Epithelial cell of umbilical artery (primary cell): ENCODE results near the gene NOL8. TPM values are rescaled to one million over a fixed set of nuclear protein-coding genes. Genes with fewer than 3 reads are reported as not detected.

Experiments
- total RNA-seq: library from RNA; depleted of rRNA; stranded (reverse); fragments of >200 nt; gene quantifications from 2 replicates; pipeline ENCODE4 v1.2.3, GENCODE V29; 2014

Gene NOL8
- 19.5 and 34.5 TPM in 2 replicates for total RNA-seq

GRCh38 chr9:92325269-92325990 lies at the start of gene NOL8, which contains the start of gene CENPP:
NOL8 (minus strand) TSS chr9:92325350; CDS start chr9:92324161, 1,189 bp downstream.
CENPP (plus strand) TSS chr9:92325953.

GRCh38 chr9:92293452-92294296 lies 31.5 kb downstream of the NOL8 start, which contains the start of gene IARS1:
IARS1 (minus strand) TSS chr9:92293697; CDS start chr9:92289419, 4,278 bp downstream.

Other genes starting within 250 kb of the NOL8 start
- gene SPTLC1, start 209.9 kb downstream of the NOL8 start, total RNA-seq, result 98.1 and 107 TPM in 2 replicates
- gene IARS1, start 31.7 kb downstream of the NOL8 start, total RNA-seq, result 201 and 253 TPM in 2 replicates
- gene CENPP, start 603 bp upstream of the NOL8 start, total RNA-seq, result 2.6 and 4.7 TPM in 2 replicates
- gene OGN, start 79.2 kb upstream of the NOL8 start, total RNA-seq, result not detected in 2 replicates
- not detected in 2 replicates for gene OMD, start 99.1 kb upstream of the NOL8 start, total RNA-seq
- not detected in 2 replicates for gene ASPN, start 157.2 kb upstream of the NOL8 start, total RNA-seq
- 0.32 TPM in 1 of 2 replicates, not detected in the other for gene ECM2, start 210.6 kb upstream of the NOL8 start, total RNA-seq